Mucosa of descending colon (tissue), 3 donors: Measurements from ENCODE around the gene SLC45A1. TPM values are rescaled to one million over a fixed set of nuclear protein-coding genes. Genes with fewer than 3 reads are reported as not detected.

Source experiments
- ATAC-seq: fragments of 200-7000 bp; cut with Tn5 transposase; one replicate; pipeline ENCODE4 v1.9.1; 2020; ENCODE audit warnings: mild to moderate bottlenecking, moderate library complexity
- DNase-seq, 3 donors: peaks; one replicate each; pipeline ENCODE4 v3.0.0-alpha.2; 2020
- H3K36me3 ChIP-seq: fragments of 200-600 bp; one replicate; pipeline ENCODE4 v1.8.0; 2021; ENCODE audit warnings: low read depth, mild to moderate bottlenecking
- H3K4me1 ChIP-seq: fragments of 200-600 bp; one replicate; pipeline ENCODE4 v1.8.0; 2021; ENCODE audit warnings: low read depth, mild to moderate bottlenecking
- H3K4me3 ChIP-seq: fragments of 200-600 bp; one replicate; pipeline ENCODE4 v1.8.0; 2021; ENCODE audit warnings: mild to moderate bottlenecking
- H3K9me3 ChIP-seq: fragments of 200-600 bp; one replicate; pipeline ENCODE4 v1.8.0; 2021; ENCODE audit warnings: mild to moderate bottlenecking
- intact Hi-C, 2 donors: fragments of 100-400 bp; cut with DNase I in 1 of 2; cut with micrococcal nuclease in 1 of 2; formaldehyde crosslinking; loops; one replicate each; pipeline versions ENCODE4 v1.11.0 to v1.11.1; 2022; cut with DNase I, micrococcal nuclease
- total RNA-seq, 3 donors: library from RNA; stranded (reverse); fragmentation: NEBNext Ultra II Directional in 2 of 3; extraction: Animal tissue kit (Norgen Biotek cat#: 25700) in 2 of 3; gene quantifications; one replicate each; pipeline versions ENCODE4 v1.2.1 to v1.2.4, GENCODE V29; 2021 to 2023
- TF ChIP-seq, protein P1 (sequence below): fragments of 200-600 bp; IDR thresholded peaks from one replicate; pipeline ENCODE4 v1.8.0; 2022; ENCODE audit warnings: antibody characterized with exemption, mild to moderate bottlenecking
- donor health status: DM: no; HTN: no; CAD: no; lungs with moderate emphysema.
- donor health status: DM: no; HTN: no; CAD: no.
- donor health status: DM: no; HTN: yes; CAD: no.

The SLC45A1 gene
- total RNA-seq, 3 donors from 2014 or later: 0.55 to 3.9 TPM; not detected in 1

DNA sequence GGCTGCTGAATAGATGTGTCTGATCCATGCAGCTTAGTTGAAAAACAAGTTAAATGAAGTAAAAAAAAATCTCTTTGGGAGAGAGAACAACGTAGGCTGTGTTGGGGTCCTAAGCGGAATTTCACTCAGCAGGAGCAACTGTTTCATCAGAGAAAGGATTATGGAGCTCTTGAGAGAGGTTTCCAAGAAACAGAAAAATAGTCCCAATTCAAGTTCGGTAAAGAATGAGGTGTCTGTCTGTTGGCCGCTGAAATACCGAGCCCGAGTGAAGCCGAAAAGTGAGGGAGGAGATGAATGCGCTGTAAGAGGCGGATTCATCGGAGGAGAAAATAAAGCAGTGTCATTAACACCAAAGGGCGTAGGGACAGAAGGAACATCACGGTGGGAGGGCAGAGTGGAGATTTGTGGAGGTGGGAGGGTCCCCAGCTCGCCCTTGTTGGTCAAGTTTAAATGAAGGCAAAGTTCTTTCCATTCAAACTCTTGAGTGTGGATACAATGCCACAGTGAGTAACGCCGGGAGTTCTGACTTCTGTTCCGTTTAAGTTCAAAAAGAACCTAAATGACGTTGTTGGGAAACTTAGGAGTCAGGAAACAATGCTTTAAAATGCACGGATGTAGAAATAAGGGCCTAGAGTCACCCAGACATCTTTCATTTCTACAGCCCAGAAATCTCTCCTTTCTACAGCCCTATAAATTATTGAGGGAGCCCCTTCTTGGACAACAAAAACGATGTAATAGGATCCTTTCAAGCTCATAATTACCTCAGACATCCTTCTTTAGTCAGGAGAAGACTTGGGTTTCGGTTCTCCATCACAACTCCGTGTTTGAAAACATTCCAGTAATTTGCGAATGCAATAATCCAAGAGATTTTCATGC, 15.6 kb upstream of the SLC45A1 start:
- intact Hi-C loops: no loop called here
- TF ChIP-seq, protein P1, sequence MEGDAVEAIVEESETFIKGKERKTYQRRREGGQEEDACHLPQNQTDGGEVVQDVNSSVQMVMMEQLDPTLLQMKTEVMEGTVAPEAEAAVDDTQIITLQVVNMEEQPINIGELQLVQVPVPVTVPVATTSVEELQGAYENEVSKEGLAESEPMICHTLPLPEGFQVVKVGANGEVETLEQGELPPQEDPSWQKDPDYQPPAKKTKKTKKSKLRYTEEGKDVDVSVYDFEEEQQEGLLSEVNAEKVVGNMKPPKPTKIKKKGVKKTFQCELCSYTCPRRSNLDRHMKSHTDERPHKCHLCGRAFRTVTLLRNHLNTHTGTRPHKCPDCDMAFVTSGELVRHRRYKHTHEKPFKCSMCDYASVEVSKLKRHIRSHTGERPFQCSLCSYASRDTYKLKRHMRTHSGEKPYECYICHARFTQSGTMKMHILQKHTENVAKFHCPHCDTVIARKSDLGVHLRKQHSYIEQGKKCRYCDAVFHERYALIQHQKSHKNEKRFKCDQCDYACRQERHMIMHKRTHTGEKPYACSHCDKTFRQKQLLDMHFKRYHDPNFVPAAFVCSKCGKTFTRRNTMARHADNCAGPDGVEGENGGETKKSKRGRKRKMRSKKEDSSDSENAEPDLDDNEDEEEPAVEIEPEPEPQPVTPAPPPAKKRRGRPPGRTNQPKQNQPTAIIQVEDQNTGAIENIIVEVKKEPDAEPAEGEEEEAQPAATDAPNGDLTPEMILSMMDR: no peak
- no peak for ATAC-seq

DNA sequence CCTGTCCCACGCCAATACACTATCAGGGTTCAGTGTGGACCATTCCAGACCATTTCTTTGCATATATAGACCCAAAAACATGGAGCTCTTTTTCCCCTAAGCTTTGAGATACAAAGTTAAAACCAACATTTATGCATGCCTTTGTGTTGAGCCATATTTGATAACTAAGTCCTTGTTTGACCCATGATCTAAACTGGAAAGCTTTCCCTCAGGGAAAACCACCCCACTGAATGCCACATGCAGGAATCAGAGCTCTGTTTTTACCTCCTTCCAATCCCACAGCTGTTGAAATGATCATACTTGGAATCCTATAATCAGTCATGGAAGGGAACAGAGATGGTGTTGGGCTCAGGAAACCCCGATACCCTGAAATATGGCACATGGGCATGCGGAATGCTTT, 14.8 kb upstream of the SLC45A1 start:
- no peaks in the 10 kb centered on the region for H3K36me3 ChIP-seq
- DNase-seq (no peak), ATAC-seq (no peak)

More for the DNA sequence above, 15.6 kb upstream of the SLC45A1 start:
- Histone ChIP-seq H3K9me3 (no peaks in the 10 kb centered on the region), H3K4me1 (no peaks in the 10 kb centered on the region), H3K36me3 (no peaks in the 10 kb centered on the region), H3K4me3 (no peak overlapping the region)
- no peak for DNase-seq

DNA sequence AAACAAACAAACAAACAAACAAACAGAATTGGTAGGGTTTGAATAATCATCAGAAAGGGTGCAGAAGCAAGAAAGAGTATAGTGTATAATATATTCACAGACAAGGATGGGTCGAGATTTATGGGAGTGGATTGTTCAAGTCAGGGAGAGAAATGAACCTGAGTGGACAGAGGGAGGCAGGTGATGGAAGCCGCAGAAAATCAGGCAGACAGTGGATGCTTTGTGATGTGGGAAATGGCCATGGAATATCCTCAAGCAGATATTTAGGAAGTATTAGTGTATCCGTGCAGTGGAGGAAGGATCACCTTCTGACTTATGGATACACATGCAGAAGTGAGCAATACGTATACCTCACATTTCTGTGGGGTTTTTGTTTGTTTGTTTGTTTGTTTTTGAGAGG, 14.0 kb upstream of the SLC45A1 start:
- no peaks in the 10 kb centered on the region for H3K36me3 ChIP-seq
- no peaks in the 10 kb centered on the region for H3K4me1 ChIP-seq
- no peak for ATAC-seq
- no peaks in the 10 kb centered on the region for H3K9me3 ChIP-seq
- intact Hi-C loops: no loop called here
- H3K4me3 ChIP-seq: no peak overlapping the region
- DNase-seq: no peak
- TF ChIP-seq, protein P1: no peak

More for the DNA sequence above, 14.8 kb upstream of the SLC45A1 start:
- no peaks in the 10 kb centered on the region for H3K4me1 ChIP-seq
- intact Hi-C loops: no loop called here
- TF ChIP-seq, protein P1: no peak
- H3K4me3 ChIP-seq: no peak overlapping the region
- H3K9me3 ChIP-seq: no peaks in the 10 kb centered on the region

DNA sequence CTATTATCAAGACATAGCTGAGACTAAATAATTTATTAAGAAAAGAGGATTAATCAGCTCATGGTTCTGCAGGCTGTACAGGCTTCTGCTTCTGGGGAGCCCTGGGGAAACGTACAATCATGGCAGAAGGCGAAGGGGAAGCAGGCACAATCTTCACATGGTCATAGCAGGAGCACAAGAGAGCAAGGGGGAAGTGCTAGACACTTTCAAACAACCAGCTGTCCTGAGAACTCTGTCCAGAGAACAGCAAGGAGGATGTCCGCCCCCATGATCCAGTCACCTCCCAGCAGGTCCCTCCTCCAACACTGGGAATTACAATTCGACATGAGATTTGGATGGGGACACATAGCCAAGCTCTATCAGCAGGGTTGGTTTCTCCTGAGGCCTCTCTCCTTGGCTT, 10.3 kb upstream of the SLC45A1 start:
- Histone ChIP-seq H3K4me1 (no peaks in the 10 kb centered on the region), H3K36me3 (no peaks in the 10 kb centered on the region), H3K9me3 (no peaks in the 10 kb centered on the region), H3K4me3 (no peak overlapping the region)
- intact Hi-C loops: no loop called here
- DNase-seq (no peak), ATAC-seq (no peak)
- TF ChIP-seq, protein P1: no peak

DNA sequence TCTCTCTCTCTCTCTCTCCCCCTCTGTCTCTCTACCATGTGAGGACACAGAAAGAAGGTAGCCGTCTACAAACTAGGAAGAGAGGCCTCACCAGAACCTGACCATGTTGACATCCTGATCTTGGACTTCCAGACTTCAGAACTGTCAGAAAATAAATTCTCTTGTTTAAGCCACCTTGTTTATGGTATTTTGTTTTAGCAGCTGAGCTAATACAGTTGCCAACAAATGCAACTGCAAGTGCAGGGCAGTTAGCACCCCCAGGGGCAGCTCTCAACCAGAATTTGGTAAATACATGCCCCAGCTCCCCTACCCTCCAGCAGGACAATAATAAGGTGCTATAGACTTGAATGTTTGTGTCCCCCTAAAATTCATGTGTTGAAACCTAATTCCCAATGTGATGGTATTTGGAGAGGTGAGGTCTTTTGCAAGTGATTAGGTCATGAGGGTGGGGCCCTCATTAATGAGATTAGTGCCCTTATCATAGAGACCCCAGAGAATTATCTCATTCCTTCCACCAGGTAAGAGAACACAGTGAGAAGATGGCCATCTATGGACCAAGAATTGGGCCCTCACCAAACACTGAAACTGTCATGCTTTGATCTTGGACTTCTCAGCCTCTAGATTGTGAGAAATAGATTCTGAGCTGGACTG, 6.7 kb upstream of the SLC45A1 start:
- Histone ChIP-seq H3K4me1 (no peaks in the 10 kb centered on the region), H3K9me3 (no peaks in the 10 kb centered on the region), H3K4me3 (no peak overlapping the region), H3K36me3 (no peaks in the 10 kb centered on the region)
- TF ChIP-seq, protein P1: no peak
- intact Hi-C loops: loop anchor here (10.0 kb wide), 2 partner anchors 296 to 326 kb away; no protein-coding TSS in a partner anchor
- no peak for ATAC-seq
- DNase-seq: no peak
